22Rv1 (cell line): ENCODE measurements around the gene KCNJ6.

Experiments used
- ZFX ChIP-seq: fragments of 450-650 bp; IDR thresholded peaks from 2 replicates; pipeline ENCODE4 v1.6.1; 2017; ENCODE audit warnings: antibody characterized with exemption, borderline replicate concordance
- TF ChIP-seq, protein P1 (sequence below): fragments of 450-650 bp; IDR thresholded peaks from 2 replicates; pipeline ENCODE4 v1.5.1; 2017; ENCODE audit warnings: mild to moderate bottlenecking

DNA sequence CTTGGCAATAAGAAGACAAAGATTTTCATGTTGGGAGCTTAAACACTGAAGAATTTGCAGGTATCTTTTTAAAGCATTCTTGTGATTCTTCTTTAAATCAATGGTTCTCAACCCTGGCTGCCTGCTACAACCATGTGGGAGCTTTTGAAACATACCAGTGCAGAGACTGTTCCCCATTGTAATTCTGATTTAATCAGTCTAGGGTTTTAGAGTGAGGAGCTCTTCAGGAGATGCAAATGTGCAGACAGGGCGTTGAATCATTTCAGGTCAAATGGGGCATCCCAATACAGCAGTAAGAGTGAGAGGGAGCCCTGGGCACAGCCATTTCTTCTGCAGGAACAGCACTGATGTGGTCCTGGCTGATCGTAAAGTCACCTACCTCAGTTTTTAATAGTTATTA is 24.3 kb downstream of the KCNJ6 start:
- TF ChIP-seq, protein P1, sequence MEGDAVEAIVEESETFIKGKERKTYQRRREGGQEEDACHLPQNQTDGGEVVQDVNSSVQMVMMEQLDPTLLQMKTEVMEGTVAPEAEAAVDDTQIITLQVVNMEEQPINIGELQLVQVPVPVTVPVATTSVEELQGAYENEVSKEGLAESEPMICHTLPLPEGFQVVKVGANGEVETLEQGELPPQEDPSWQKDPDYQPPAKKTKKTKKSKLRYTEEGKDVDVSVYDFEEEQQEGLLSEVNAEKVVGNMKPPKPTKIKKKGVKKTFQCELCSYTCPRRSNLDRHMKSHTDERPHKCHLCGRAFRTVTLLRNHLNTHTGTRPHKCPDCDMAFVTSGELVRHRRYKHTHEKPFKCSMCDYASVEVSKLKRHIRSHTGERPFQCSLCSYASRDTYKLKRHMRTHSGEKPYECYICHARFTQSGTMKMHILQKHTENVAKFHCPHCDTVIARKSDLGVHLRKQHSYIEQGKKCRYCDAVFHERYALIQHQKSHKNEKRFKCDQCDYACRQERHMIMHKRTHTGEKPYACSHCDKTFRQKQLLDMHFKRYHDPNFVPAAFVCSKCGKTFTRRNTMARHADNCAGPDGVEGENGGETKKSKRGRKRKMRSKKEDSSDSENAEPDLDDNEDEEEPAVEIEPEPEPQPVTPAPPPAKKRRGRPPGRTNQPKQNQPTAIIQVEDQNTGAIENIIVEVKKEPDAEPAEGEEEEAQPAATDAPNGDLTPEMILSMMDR = no peak
- TF ChIP-seq ZFX = no peak
